Effector memory CD4-positive, alpha-beta T cell (primary cell): ENCODE data around the gene JMJD1C.

Experiments used
- DNase-seq, 3 donors: peaks; one replicate each; pipeline ENCODE4 v3.0.0-alpha.2; 2020
- H3K27ac ChIP-seq: 2 replicates; pipeline ENCODE4 v1.7.0; 2013; ENCODE audit warnings: mild to moderate bottlenecking, low read length, moderate library complexity; ENCODE audit not compliant: insufficient read depth, poor library complexity, severe bottlenecking
- H3K27me3 ChIP-seq: replicated peaks from 2 replicates; pipeline ENCODE4 v1.7.0; 2013; ENCODE audit warnings: mild to moderate bottlenecking, low read length; ENCODE audit not compliant: insufficient read depth, control insufficient read depth, poor library complexity, severe bottlenecking
- H3K36me3 ChIP-seq: 2 replicates; pipeline ENCODE4 v1.7.0; 2013; ENCODE audit warnings: mild to moderate bottlenecking, low read length, moderate library complexity; ENCODE audit not compliant: control insufficient read depth, insufficient read depth
- H3K4me1 ChIP-seq: 2 replicates; pipeline ENCODE4 v1.7.0; 2013; ENCODE audit warnings: low read length, mild to moderate bottlenecking; ENCODE audit not compliant: control insufficient read depth, insufficient read depth, poor library complexity, severe bottlenecking
- H3K4me3 ChIP-seq: 2 replicates; pipeline ENCODE4 v1.7.0; 2013; ENCODE audit warnings: low read length, low read depth, mild to moderate bottlenecking; ENCODE audit not compliant: insufficient read depth, poor library complexity, severe bottlenecking
- H3K9me3 ChIP-seq: 2 replicates; pipeline ENCODE4 v1.7.0; 2013; ENCODE audit warnings: mild to moderate bottlenecking, low read length, moderate library complexity; ENCODE audit not compliant: control insufficient read depth

The JMJD1C gene

GRCh38 chr10:63374991-63375390 is 90.8 kb downstream of the JMJD1C start:
- no peak for DNase-seq
- Histone ChIP-seq H3K4me3 (no peak overlapping the region), H3K27me3 (no peaks in the 10 kb centered on the region), H3K36me3 (no peaks in the 10 kb centered on the region), H3K9me3 (no peaks in the 10 kb centered on the region), H3K4me1 (no peaks in the 10 kb centered on the region), H3K27ac (no peak overlapping the region)

GRCh38 chr10:63373176-63373575 is 92.6 kb downstream of the JMJD1C start:
- no peak for DNase-seq
- Histone ChIP-seq H3K9me3 (no peaks in the 10 kb centered on the region), H3K27me3 (no peaks in the 10 kb centered on the region), H3K4me3 (no peak overlapping the region), H3K4me1 (no peaks in the 10 kb centered on the region), H3K36me3 (no peaks in the 10 kb centered on the region), H3K27ac (no peak overlapping the region)

- H3K9me3 ChIP-seq, result no peaks in the 10 kb centered on the region
- no peak overlapping the region for H3K27ac ChIP-seq
- no peaks in the 10 kb centered on the region for H3K4me1 ChIP-seq
- H3K27me3 ChIP-seq, result no peaks in the 10 kb centered on the region
- no peak for DNase-seq
- no peak overlapping the region for H3K4me3 ChIP-seq
- H3K36me3 ChIP-seq, result no peaks in the 10 kb centered on the region
Observed at GRCh38 chr10:63369711-63370110, 96.1 kb downstream of the JMJD1C start.

GRCh38 chr10:63368365-63368764 is 97.4 kb downstream of the JMJD1C start:
- DNase-seq, result no peak
- no peaks in the 10 kb centered on the region for H3K36me3 ChIP-seq

GRCh38 chr10:63366933-63367332 is 98.8 kb downstream of the JMJD1C start:
- Histone ChIP-seq H3K27me3 (no peaks in the 10 kb centered on the region), H3K9me3 (no peaks in the 10 kb centered on the region)

More at GRCh38 chr10:63368365-63368764, 97.4 kb downstream of the JMJD1C start:
- Histone ChIP-seq H3K27ac (no peak overlapping the region), H3K27me3 (no peaks in the 10 kb centered on the region), H3K4me1 (no peaks in the 10 kb centered on the region), H3K4me3 (no peak overlapping the region), H3K9me3 (no peaks in the 10 kb centered on the region)

GRCh38 chr10:63365976-63366765 is 99.6 kb downstream of the JMJD1C start:
- Histone ChIP-seq H3K27me3 (no peaks in the 10 kb centered on the region), H3K27ac (no peak overlapping the region), H3K9me3 (no peaks in the 10 kb centered on the region), H3K4me3 (no peak overlapping the region), H3K36me3 (no peaks in the 10 kb centered on the region), H3K4me1 (no peaks in the 10 kb centered on the region)
- no peak for DNase-seq

More at GRCh38 chr10:63366933-63367332, 98.8 kb downstream of the JMJD1C start:
- no peak overlapping the region for H3K4me3 ChIP-seq
- H3K4me1 ChIP-seq, result no peaks in the 10 kb centered on the region
- no peak for DNase-seq
- H3K36me3 ChIP-seq, result no peaks in the 10 kb centered on the region
- no peak overlapping the region for H3K27ac ChIP-seq

- no peaks in the 10 kb centered on the region for H3K36me3 ChIP-seq
- DNase-seq, result no peak
Observed at GRCh38 chr10:63364918-63365317, 100.9 kb downstream of the JMJD1C start.

GRCh38 chr10:63363951-63364350 is 101.8 kb downstream of the JMJD1C start:
- H3K4me3 ChIP-seq, result no peak overlapping the region
- no peak for DNase-seq
- no peaks in the 10 kb centered on the region for H3K27me3 ChIP-seq
- no peaks in the 10 kb centered on the region for H3K36me3 ChIP-seq
- H3K4me1 ChIP-seq, result no peaks in the 10 kb centered on the region
- no peak overlapping the region for H3K27ac ChIP-seq
- no peaks in the 10 kb centered on the region for H3K9me3 ChIP-seq

More at GRCh38 chr10:63364918-63365317, 100.9 kb downstream of the JMJD1C start:
- H3K27me3 ChIP-seq, result no peaks in the 10 kb centered on the region
- no peaks in the 10 kb centered on the region for H3K9me3 ChIP-seq
- H3K4me3 ChIP-seq, result no peak overlapping the region
- no peak overlapping the region for H3K27ac ChIP-seq
- no peaks in the 10 kb centered on the region for H3K4me1 ChIP-seq

- no peak for DNase-seq
- H3K36me3 ChIP-seq, result no peaks in the 10 kb centered on the region
- H3K9me3 ChIP-seq, result no peaks in the 10 kb centered on the region
- H3K27ac ChIP-seq, result no peak overlapping the region
- H3K27me3 ChIP-seq, result no peaks in the 10 kb centered on the region
- no peak overlapping the region for H3K4me3 ChIP-seq
- no peaks in the 10 kb centered on the region for H3K4me1 ChIP-seq
Observed at GRCh38 chr10:63355682-63356081, 110.1 kb downstream of the JMJD1C start.

GRCh38 chr10:63352976-63353375 is 112.8 kb downstream of the JMJD1C start:
- no peaks in the 10 kb centered on the region for H3K27me3 ChIP-seq
- H3K36me3 ChIP-seq, result no peaks in the 10 kb centered on the region
- no peak overlapping the region for H3K4me3 ChIP-seq
- H3K9me3 ChIP-seq, result no peaks in the 10 kb centered on the region
- no peaks in the 10 kb centered on the region for H3K4me1 ChIP-seq
- no peak for DNase-seq
- H3K27ac ChIP-seq, result no peak overlapping the region
